ENCODE measurements around the gene RAB3IL1.

The RAB3IL1 gene

DNA sequence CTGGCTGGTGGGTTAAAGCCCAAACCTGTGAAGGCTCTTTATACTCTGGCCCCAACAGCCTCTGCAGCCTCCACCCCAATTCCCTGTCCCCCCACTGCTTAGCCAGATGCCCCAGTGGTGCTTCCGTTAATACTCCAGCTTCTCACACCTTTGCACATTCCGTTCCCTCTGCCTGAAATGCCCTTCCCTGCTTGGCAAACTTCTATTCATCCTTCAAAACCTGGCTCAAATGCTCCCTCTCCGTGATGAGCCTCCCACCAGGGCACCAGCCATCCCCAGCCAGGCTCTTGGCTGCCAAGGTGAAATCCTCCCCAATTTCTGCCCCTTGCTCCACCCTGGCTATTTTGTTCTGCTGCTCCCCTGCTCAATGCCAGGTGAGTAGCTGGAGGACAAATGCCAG lies 13.5 kb downstream of the RAB3IL1 start:
- DNase-seq, result no peak

DNA sequence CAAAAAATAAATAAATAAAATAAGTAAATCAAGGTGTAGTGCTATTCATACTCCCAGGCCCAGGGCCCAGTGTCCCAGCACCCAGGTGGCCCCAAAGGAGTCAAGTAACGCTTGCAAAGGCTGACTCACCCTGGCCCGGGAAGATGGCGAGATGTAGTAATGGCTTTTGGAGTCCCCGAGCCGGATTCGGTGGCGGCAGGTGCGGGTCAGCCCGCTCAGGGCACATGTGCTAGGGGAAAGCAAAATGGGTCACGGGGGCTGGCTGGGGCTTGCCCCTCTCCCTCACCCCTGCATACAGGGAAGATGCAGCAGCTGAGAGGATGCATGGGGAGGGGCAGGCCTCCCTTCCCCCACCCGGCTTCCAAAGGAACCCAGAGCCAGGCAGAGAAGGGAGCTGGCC lies 15.1 kb downstream of the RAB3IL1 start:
- no peak for DNase-seq

DNA sequence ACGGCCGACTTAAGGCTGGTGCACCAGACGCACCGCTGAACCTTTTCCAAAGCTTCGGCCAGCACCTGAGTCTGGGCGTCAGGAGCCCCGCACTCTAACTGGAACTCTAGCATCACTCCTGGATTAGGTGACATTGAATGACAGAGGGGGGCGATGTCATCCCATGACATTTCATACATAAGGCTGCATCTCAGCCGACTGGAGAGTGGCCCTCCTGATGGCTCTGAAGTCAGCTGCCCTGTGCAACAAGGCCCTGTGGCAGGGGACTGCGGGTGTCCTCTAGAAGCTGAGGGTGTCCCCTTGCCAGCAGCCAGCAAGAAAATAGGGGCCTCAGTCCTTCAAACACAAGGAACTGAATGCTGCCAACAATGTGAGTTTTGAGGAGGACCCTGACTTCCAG lies 16.0 kb downstream of the RAB3IL1 start:
- DNase-seq, result no peak

DNA sequence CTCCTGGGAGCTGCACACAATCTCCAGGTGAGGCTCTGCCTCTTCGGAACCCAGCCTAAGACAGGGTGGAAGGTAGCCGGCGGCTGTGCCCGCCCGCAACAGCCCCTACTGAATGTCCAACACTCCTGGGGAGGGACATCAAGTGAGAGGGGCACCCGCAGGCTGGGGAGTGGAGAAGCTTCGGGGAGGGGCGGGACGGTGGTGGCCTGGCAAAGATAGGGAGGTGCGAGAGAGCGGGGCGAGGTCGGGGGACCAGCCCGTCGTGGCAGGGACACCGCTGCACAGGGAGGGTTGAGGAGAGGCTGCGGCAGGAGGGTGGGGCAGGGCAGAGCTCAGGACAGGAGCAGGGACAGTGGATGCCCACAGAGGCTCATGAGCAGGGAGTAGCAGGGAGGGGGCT lies 17.1 kb downstream of the RAB3IL1 start:
- no peak for DNase-seq

DNA sequence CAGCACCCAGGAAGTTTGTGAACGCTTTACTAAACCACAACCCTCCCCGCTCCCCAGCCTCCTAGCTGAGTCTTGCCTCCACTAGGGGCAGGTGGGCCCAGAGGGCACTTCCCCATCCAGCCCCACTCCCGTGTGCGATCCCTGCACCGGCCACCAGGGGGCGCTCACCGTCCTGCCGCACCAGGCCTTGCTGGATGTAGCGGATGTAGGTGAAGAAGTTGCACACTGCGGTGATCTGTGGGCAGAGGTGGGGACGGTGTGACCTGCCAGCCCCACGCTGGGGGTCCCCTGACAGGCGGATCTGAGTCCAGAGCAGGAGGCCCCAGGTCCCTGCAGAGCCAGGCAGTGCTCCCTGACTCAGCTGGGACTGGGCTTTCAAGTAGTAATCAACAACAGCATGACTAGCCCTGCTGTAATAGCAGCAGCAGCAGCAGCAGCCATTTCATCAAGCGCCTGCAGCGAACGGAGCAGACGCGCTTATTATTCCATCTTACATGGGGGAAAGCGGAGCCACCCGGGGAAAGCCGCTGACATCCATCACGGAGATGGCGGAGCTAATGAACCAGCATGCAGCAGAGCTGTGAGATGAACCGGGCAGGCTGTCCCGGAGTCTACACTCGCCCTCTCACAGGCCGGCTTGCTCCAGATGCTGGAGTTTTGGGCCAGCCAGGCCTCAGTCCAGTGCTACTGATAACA lies 18.1 kb downstream of the RAB3IL1 start:
- DNase-seq, result peak; percentile 84 to 95 (median 90)

DNA sequence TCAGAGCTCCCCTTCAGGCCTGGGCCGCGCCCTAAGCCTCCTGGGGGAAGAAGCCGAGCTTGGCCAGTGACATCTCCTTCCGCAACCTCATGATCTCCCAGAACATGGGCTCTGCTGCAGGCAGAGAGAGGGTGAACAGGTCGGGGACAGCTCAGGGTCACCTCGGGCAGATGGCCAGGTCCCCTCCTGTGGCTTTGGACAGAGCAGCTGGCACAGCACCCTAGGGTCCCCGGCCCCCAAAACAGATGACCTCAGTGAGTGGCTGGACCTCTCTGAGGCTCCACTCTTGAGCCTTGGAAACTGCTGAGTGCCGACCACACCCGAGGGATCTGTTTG lies 19.2 kb downstream of the RAB3IL1 start:
- DNase-seq, result no peak

DNA sequence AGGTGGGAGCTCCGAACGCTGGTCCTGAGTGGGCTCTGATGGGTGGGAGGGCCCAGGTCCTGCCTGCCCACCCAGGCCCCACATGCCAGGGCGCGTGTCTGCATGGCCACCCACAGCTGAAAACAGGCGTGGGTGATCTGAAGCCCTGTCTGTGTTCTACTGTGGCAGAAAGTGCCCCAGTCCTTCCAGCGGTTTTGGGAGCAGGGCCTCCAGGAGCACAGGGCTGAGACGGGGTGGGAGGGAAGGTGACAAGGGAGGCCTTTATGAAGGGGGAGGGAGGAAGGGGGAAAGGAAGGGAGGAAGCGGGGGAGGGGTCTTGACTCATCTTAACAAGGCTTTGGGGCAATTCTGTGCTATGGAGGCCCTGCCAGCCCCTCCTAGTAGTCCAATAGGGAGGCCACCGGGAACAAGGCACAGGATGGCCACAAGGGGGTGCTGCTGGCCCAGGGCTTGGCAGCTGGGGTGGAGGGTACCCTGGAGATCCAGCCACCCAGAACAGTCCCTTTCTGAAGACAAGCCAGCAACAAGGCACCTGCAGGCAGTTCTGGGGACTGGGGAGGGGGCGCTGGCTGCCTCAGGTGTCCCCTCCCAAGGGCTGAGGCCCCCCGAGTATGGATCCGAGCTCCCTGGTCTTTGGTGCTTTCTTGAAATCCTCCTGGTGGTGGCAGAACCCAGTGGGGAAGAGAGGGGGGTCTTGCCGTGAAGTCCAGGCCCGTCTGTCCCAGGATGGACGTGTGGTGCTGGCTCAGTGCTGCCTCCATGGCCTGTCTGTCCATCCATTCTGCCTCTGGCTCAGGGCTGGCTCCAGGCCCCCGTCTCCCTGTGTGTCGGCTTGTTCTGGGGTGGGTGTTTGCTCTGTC lies 19.7 kb downstream of the RAB3IL1 start:
- DNase-seq, result peak; percentile 39 to 77 (median 66)

DNA sequence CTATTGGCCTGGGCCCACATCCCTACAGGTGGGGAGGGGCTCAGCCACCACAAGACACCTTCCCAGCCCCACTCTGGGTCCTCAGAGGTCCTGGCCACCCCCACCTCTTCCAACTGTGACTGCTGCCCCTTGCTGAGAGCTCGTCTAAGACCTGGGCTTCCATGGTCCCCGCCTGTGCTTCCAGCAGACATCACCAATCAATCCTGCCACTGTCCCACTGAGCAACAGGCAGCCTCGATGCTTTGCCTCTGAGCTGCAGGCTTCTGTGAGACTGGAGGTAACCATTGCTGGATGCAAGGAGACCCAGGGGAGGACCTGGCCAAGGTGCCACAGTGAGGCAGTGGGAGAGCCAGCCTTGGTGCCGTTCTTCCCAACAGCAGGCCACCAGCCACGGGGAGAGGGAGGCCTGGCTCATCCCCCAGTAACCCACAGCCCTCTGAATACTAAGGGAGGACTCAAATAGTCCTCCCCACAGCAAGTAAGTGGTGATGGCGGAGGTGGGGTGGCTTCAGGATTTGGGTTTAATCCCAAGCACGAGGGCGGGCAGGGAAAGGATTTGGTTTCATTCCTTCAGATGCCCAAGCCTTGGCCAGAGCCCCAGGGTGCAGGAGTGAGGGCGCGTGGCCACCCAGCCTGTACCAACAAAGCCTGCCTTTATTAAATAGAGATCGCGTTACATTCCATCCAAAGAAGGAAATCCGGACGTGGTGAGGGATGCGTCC lies 20.5 kb downstream of the RAB3IL1 start:
- DNase-seq, result no peak

DNA sequence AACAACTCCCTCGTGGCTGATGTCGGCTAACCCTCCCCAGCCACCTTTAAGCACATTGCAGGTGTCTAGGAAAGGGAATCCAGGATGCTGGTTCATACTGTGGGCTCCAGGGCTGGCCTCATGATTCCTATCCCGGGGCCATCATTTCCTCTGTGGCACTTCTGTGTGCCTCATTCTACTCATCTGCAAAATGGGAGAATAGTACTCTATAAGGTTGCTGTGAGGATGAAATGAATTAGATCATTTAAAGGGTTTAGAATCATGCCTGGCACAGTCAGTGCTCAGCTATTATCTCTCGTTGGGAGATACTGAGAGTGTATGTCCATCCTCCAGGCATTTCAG lies 21.7 kb downstream of the RAB3IL1 start:
- DNase-seq, result no peak

DNA sequence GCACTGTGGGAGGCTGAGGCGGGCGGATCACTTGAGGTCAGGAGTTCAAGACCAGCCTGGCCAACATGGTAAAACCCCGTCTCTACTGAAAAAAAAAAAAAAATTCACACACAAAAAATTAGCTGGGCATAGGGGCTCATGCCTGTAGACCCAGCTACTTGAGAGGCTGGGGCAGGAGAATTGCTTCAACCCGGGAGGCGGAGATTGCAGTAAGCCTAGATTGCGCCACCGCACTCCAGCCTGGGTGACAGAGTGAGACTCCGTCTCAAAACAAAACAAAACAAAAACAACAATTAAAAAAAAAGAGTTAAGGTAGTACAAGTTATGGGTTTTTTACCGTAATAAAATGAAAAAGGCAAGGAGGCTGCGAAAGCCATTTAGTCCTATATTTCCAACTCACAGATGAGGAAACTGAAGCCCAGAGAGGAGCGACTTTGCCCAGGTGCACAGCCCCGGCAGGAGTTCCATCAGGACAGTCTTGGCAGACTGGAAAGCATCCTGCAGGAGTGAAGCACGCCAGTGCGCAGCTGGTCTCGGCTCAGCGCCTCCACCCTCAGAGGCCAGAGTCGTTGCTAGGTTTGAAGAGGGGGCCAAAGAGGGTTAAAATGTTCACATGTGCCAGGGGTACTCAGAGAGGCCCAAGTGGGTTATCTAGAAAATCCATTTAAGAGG lies 22.2 kb downstream of the RAB3IL1 start:
- DNase-seq, result no peak

DNA sequence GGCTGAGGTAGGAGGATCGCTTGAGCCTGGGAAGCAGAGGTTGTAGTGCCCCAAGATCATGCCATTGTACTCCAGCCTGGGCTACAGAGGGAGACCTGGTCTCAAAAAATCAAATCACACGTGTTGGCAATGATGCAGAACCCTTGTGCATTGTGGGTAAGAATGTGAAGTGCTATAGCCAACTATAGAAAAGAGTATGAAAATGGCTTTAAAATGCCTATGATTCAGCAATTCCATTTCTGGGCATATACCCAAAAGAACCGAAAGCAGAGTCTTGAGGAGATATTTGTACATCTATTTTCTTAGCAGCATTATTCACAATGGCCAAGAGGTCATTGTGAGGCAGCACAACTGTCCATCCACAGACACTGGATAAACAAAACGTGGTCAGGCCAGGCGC lies 23.4 kb downstream of the RAB3IL1 start:
- DNase-seq, result no peak

DNA sequence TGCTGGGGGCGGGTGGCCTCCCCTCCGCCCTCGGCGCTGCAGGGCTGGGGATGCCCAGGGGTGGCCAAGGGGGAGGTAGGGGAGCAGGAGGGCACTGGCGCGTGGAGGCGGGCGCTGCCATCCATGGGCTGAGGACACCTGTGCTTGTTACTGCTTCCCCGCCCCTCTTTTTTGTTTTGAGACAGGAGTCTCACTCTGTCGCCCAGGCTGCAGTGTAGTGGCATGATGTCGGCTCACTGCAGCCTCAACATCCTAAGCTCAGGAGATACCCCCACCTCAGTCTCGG lies 25.3 kb downstream of the RAB3IL1 start:
- DNase-seq, result no peak

DNA sequence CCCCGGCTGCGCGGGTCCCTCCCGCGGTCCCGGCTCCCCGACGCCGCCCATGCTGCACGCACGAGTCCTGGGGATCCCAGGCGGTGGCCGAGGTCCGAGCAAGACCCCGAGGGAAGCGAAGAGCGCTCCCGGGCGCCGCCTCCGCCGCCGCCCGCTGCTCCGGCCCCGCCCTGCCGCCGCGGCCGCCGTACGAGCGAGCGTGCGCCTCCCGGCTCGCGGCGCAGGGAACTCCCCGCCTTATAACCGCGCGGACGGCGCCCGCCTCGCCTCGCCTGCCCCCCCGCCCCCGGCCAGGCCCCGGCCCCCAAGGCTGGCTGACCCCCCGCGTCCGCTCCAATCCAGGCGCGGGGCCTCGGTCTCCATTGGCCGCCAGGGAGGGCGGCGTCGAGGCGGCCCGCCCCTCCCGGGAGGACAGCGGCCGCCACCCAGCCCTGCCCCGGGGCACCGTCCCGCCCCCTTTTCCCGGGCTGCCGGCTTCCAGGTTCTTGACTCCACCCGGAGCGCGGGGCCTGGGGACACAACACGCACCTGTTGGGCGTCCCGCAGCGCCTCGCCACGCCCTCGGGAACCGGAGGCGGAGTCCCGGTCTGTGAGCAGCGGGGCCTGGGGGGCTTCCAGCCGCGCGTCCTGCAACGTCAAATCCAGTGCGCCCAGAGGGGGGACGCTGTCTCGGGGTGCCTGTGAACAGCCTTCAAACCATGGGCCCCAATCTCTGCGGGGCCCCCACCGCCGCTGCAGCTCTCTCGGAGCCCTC lies 25.9 kb downstream of the RAB3IL1 start, which contains the start of gene FADS3:
TSS of gene FADS3 (minus strand) at position 215 of the 754 bp plus-strand sequence. CDS start at position 51, 164 bp downstream.
- DNase-seq, result peak; percentile 25 to 73 (median 50)

DNA sequence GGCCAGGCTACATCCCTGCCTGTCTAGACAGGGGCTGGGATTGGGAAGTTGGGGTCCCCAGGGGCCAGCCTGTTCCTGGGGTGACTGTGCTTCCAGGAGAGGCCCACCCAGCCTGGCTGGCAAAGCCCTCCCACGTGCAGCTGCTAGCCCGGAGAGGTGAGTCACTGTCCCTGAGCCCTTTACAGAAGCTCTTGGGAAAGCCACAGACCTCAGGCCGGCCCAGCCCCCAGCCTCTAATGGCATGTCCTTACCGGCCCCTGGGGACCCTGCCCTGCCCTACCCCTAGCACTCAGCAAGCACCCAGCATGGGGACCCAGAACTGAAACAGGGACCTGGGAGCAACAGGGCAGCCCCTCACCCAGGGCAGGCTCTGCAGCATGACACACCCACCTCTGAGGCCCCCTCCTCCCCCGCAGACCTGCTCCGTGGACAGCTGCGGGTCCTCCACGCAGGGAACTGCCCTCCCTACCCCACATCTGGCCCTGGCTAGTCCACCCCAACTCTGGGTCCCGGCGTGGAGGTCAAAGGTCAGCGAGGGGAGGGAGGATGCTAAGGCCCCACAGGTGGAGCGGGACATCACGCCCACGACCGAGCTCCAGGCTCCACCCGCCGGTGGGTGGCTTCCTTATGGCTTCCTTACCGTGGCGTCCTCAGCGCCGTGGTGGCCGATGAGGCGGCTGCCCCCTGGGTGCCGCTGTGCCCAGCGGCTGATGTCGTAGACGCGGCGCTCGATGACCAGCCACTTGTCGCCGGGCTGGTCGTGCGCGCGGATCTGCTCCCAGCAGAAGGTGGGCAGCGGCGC lies 26.6 kb downstream of the RAB3IL1 start:
- DNase-seq, result peak in 4 of 6 experiments; percentile 8 to 37 (median 26)

DNA sequence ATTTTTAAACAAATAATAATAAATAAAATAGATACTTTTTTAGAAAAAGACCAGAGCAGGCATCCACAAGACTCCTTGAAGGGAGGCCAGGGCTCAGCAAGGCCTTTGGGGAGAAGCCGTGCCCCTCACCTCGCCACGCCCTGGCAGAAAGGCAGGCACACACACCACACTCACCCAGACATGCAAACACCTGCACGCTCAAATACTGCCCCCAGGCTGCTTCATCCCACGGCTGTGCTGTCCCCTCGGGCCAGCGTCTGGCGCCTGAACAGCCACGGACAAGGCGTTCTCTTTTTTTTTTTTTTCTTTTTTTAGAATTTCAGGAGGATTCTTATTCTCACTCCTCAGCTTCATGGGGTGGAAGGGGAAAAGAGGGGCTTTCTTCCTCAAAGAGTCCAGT lies 27.5 kb downstream of the RAB3IL1 start:
- DNase-seq, result no peak

DNA sequence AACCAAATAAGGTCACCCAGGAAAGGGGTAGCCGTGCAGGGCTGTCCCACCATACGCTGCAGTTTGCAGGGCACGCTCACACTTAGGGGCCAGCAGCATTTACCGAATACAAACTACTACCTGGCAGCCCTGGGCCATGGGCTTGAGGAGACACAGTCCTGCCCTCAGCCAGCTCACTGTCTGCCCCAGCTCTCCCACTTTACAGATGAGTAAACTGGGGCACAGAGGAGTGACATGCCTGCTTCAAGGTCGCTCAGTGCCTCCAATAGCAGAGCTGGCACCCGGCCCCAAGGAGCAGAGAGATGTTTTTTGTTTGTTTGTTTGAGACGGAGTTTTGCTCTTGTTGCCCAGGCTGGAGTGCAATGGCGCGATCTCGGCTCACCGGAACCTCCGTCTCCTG lies 28.8 kb downstream of the RAB3IL1 start:
- DNase-seq, result no peak

DNA sequence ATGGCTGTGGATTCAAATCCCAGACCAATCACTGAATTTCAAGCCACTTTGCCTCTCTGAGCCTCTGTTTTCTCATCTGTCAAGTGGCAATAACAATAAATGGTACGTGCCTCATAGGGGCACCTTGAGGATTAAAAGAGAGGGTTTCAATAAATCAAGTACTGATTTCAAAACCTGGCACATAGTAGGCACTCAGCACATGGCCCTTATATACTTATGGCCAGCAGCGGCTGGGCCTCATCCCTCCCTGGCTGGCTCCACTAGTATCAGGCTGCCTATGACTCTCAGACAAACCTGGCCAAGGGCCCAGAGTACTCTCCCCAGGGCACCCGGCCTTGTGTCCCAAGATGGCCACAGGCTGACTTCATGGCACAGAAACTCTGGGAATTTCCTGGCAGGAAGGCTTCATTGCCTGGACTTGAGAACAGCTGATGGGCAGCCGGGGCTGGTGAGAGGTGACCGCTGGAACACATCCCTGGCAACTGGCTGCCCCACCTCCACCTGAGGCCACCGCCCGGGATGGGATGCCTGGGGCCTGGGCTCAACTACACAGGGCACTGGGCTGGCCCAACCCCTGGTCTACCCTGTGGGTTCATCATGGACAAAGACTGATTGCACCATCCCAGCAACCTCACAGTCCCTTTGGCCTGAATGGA lies 29.4 kb downstream of the RAB3IL1 start:
- DNase-seq, result no peak

DNA sequence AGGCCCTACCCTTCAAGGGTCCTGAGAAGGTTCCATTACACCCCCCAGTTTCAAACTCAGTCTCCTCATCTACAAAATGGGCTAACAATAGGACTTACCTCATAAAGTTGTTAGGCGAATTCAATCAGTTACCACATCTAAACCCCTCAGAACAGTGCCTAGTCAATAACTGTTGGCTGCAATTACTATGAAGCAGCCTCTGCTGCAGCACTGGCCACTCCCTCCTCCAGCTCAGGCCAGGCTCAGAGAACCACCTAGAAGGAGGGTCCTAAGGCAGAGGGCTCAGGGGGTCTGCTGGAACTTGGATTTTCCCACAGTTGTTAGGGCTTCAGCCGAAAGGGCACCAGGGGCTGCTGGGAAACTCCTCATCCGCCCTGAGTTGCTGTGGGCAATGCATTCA lies 30.7 kb downstream of the RAB3IL1 start:
- no peak for DNase-seq

DNA sequence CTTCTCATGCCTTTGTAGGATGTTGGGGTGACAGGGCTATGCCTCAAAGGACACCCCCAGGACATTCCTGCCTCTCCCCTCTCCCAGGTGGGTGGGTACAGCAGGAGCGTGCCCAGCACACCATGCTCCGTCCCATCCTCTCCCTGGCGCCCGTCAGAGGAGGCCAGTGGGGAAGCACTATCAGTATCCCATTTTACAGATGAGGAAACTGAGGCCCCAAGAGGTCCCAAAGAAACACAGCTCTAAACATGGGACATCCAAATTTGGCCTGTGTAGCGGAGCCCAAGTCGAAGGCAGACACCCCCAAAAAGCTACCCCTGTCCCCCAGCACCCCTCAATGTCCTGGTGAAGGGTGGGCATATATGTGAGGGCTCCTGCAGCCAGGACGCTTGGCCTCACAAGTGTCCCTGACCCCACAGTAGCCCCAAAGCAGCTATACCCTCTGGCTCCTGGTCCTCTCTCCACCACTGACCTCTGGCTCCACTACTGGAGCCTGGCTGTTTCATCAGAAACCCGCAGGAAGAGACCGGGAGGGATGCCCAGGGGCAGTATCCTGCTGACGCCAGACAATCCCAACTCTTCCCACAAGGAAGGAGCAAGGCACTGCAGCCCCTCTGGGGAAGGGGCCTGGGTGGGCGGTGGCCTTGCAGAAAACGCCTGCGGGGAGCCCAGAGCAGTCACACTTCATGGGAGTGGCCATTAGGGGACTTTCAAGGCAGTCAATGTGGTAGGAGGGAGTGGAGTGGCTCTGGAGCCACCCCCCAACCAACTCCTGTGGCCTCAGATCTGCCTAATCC lies 31.4 kb downstream of the RAB3IL1 start:
- no peak for DNase-seq

DNA sequence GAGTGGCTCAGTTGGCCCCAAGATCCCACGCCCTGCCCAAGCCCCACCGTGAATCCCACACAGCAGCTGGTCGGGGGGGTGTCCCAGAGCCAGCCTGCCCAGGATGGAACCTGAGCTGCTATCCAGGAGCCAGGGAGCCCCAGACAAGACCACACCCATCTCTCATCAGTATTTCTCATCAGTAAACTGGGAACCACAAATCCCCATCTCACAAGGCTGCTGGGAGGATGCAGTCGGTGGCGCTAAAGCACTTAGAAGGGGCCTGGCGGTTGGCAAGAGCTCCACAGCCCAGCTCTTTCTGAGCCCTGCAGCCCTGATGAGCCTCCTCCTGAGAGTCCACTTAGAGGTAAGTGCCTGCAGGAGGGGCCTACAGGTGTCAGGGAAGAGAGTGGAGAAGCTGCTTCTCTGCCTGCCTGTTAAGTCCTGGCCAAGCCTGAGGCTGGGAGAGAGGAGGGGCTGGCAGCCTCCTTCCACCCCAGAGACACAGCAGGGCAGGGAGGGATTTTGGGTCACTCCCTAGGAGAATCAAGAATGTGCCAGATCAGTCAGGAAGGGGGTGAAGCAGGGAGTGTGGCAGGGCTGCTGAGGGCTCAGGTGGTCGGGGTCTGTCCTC lies 32.1 kb downstream of the RAB3IL1 start:
- DNase-seq, result no peak

All from stimulated activated naive CD4-positive, alpha-beta T cell (primary cell).